WERI-Rb-1 (cell line): ENCODE measurements around the gene SFT2D1.

ENCODE experiments used
- DNase-seq: peaks from one replicate; pipeline ENCODE4 v3.0.0-alpha.2; 2020
- H3K27ac ChIP-seq: fragments of 250-450 bp; sonication (Bioruptor Pico); 2 replicates; pipeline ENCODE4 v1.5.1; 2020; ENCODE audit warnings: mild to moderate bottlenecking, moderate library complexity
- H3K27me3 ChIP-seq: fragments of 250-450 bp; sonication (Bioruptor Pico); 2 replicates; pipeline ENCODE4 v1.5.1; 2021; ENCODE audit warnings: mild to moderate bottlenecking, low read depth, moderate library complexity; ENCODE audit not compliant: insufficient read depth, severe bottlenecking
- H3K36me3 ChIP-seq: fragments of 250-450 bp; sonication (Bioruptor Pico); 2 replicates; pipeline ENCODE4 v1.5.1; 2020; ENCODE audit warnings: mild to moderate bottlenecking, moderate library complexity
- H3K4me3 ChIP-seq: 2 replicates; pipeline ENCODE4 v1.5.1; 2011; ENCODE audit warnings: low read depth, mild to moderate bottlenecking, control low read depth, low read length
- H3K9me3 ChIP-seq: fragments of 250-450 bp; sonication (Bioruptor Pico); 2 replicates; pipeline ENCODE4 v1.5.1; 2021; ENCODE audit warnings: mild to moderate bottlenecking, moderate library complexity; ENCODE audit not compliant: severe bottlenecking
- TF ChIP-seq, protein P1 (sequence below): IDR thresholded peaks from 2 replicates; pipeline ENCODE4 v1.5.1; 2011; ENCODE audit warnings: low read depth, mild to moderate bottlenecking, control low read depth, inconsistent platforms, low read length

SFT2D1 gene

DNA sequence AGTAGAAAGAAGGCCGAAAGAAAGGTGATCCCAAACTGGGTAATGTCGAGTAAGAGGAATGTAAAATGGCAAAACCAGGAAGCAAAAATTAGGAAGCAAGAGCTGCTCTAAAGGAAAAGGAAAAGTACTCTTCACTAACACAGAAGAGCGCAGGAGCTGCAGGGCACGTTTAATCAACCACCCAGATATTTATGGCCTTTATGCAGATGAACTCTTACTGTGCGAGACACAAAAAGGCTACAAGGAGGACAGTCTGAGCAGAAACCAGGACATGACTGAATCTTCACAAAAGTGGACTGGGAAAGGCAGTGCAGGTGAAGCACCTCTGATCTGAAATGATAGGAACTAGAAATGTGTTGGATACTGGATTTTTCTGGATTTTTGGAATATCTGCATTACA, 18.9 kb downstream of the SFT2D1 start:
- no peak overlapping the region for H3K4me3 ChIP-seq
- no peak overlapping the region for H3K27ac ChIP-seq
- H3K36me3 ChIP-seq: peaks cover 43% of the 10 kb centered on the region
- no peaks in the 10 kb centered on the region for H3K9me3 ChIP-seq
- DNase-seq: no peak
- H3K27me3 ChIP-seq: no peaks in the 10 kb centered on the region
- TF ChIP-seq, protein P1, sequence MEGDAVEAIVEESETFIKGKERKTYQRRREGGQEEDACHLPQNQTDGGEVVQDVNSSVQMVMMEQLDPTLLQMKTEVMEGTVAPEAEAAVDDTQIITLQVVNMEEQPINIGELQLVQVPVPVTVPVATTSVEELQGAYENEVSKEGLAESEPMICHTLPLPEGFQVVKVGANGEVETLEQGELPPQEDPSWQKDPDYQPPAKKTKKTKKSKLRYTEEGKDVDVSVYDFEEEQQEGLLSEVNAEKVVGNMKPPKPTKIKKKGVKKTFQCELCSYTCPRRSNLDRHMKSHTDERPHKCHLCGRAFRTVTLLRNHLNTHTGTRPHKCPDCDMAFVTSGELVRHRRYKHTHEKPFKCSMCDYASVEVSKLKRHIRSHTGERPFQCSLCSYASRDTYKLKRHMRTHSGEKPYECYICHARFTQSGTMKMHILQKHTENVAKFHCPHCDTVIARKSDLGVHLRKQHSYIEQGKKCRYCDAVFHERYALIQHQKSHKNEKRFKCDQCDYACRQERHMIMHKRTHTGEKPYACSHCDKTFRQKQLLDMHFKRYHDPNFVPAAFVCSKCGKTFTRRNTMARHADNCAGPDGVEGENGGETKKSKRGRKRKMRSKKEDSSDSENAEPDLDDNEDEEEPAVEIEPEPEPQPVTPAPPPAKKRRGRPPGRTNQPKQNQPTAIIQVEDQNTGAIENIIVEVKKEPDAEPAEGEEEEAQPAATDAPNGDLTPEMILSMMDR: no peak

DNA sequence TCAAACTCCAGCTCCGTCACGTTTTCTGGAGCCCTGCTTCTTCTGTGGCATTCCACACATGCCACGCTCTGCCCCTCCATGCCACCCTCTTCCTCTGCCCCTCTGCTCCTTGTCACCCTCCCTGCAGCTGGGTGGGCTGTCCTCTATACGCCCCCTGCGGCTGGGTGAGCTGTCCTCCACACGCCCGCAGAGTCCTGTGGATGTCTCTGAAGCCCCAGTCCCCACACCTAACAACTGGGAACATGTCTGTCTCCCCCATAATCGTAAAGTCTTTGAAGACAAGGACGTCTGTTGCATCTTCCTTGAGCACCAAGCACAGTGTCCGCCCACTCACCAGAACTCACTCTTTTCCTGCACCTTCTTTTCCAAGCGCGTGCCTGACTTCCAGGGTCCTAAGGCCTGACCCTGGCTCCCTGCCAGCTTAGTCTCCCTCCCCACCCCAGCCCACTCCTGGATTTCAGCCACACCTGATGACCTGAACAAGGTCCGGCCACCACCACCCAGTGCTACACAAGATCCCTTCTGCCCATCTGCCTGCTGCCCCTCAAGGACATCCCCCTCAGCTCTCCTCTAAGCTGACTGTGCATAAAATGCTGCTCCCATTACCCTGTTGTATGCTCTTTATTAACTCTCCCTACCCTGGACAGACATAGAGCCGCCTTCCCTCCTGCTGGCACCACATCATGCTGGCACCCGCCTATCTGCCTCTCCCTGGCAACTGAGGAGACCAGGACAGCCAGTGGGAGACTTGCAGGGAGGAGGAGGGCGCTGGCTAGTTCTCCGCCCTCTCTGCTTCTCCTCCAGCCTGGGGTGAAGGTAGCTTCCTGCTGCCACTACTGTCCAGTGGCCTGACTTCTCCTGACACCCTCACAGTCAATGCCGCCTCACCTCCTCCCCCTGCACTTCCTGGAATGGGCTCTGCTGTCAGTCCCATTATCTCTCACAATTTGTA, 23.4 kb downstream of the SFT2D1 start:
- Histone ChIP-seq H3K4me3 (no peak overlapping the region), H3K27me3 (no peaks in the 10 kb centered on the region), H3K36me3 (peaks cover 16% of the 10 kb centered on the region), H3K27ac (no peak overlapping the region), H3K9me3 (no peaks in the 10 kb centered on the region)
- TF ChIP-seq, protein P1: no peak
- DNase-seq: no peak

DNA sequence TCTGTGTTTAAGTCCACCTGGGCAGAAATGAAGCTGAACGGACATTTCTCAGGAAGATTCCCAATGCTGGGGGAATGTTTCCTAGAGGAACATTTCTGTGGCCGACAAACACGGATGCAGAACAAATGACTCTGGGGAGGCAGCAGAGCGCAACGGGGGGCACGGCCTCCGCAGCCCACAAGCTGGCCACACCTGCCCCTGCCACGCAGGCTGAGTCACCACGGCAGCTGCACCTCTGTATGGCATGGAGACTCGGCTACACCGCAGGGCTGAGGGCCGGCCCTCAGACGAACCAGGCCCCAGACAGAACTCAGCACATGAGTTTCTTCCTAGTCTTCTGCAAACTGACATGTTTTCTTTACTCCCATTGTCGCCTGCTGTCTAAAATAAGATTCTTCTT, 24.1 kb downstream of the SFT2D1 start:
- DNase-seq: no peak
- Histone ChIP-seq H3K27me3 (no peaks in the 10 kb centered on the region), H3K36me3 (peaks cover 10% of the 10 kb centered on the region), H3K4me3 (no peak overlapping the region), H3K27ac (no peak overlapping the region), H3K9me3 (no peaks in the 10 kb centered on the region)
- TF ChIP-seq, protein P1: no peak

DNA sequence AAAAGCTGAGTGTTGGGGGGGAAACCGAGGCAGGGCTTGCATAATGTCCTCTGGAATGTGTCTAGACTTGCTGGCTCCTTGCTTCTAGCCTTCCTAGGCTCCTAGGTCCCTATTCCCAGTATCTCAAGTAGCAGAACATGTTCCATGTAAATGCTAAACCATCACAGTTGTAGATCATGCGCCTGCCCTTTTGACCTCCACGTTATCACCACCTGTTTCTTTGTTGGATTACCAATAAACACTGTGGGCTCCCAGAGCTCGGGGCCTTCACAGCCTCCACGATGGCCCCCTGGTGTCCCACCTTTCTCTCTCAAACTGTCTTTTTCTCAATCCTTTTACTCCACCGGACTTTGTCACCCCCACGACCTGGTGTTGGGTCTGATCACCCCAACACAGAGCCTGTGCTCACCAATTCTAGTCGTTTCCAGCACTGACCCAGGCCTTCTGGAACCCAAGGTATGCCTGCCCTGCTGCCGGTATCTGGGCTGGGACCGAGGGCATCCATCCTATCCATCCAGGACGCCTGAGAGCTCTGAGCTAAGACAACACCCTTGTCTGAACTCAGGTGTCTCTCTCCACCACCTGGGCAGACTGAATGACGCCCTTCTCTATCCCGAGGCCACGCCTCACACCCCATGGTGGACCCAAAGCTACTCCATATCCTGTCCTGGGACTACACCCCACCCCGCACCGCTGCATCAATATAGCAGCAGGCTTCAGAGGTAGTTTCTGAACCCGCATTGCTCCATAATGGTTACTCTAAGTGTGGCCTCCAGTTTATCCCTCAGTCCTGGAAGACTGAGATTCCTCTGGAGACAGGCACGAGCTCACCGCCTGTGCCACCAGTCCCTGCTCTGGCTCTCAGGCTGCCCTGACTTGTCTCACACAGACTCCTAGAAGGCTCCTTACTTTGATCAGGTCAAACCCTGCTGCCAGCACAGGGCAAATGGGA, 24.8 kb downstream of the SFT2D1 start:
- Histone ChIP-seq H3K27me3 (no peaks in the 10 kb centered on the region), H3K27ac (no peak overlapping the region)

DNA sequence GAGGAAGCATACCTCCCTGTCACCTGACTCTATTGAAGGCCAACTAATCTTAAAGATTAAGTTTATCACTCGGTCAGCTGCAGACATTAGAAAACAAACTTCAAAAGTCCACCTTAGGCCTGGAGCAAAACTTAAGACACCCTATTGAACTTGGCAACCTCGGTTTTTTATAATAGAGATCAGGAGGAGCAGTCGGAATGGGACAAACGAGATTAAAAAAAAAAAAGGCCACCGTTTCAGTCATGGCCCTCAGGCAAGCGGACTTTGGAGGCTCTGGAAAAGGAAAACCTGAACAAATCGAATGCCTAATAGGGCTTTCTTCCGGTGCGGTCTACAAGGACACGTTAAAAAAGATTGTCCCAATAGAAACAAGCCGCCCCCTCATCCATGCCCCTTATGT, 26.9 kb downstream of the SFT2D1 start:
- Histone ChIP-seq H3K27me3 (no peaks in the 10 kb centered on the region), H3K36me3 (peaks cover 4% of the 10 kb centered on the region), H3K27ac (no peak overlapping the region), H3K4me3 (no peak overlapping the region), H3K9me3 (no peaks in the 10 kb centered on the region)
- TF ChIP-seq, protein P1: no peak
- no peak for DNase-seq

More for the DNA sequence above, 24.8 kb downstream of the SFT2D1 start:
- no peaks in the 10 kb centered on the region for H3K9me3 ChIP-seq
- no peak for DNase-seq
- peaks cover 10% of the 10 kb centered on the region for H3K36me3 ChIP-seq
- no peak overlapping the region for H3K4me3 ChIP-seq
- TF ChIP-seq, protein P1: no peak
